Fibroblast of skin of left quadriceps (primary cell): ENCODE results near the gene TFF2.

Experiments
- DNase-seq, 2 experiments: peaks; one replicate each; pipeline ENCODE4 v3.0.0-alpha.2; 2013; ENCODE audit warnings: low read depth in 2 of 2

Gene TFF2

DNA sequence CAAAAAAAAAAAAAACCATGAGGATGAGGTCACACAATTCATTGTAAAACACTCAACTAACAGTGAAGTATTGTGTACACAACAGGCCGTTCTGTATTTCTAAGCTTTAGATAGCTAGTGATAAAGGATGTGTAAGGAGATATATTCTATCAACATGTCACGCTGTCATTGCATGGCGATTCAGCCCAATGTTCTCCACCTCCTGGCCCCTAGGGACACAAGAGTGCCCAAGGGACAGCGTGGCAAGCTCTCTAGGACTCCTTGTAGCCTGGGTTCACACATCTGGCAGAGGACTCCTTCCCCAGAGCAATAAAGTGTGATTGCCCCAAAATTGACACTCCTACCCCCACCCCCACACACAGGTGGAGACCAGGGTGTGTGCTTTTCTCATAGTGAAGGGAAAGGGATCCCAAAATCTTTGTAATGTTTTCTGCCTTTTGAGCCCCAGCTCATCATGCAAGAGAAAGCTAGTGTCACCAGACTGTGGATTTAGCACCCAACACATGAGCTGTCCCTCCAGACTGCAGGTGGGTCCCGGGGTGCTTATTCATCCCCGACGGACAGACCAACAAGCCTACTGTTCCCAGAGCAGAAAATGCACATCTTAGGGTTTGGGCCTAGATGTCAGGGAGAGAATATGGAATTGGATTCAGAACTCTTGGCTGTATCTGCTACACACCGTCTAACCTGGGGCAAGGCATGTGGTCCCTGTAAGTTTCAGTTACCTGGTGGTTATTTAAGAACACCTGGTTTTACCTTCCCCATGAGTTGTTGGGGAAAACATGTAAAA, 33.6 kb upstream of the TFF2 start:
- no peak for DNase-seq

DNA sequence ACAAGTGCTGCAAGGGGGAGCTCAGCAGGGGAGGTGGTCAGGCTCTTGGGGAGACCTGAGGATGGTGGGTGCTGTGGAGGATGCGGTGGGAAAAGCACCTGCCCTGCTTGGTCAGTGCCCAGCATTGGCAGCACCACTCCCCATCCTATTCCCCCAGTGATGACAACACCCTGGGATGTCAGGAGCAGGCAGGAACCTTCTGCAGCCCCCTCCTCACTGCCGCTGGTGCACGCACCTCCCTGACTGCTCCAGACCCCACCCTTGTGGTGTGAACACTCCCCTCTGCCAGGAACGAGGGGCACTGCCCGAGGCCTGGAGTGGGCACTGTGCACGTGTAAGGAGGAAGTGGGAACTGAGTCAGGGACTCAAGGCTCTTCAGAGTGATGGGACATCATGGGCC, 32.5 kb upstream of the TFF2 start:
- DNase-seq, result no peak

- no peak for DNase-seq
Measured at GRCh38 chr21:42382915-42383314, 32.1 kb upstream of the TFF2 start.

GRCh38 chr21:42381347-42381984, 30.7 kb upstream of the TFF2 start:
- DNase-seq, result no peak

DNA sequence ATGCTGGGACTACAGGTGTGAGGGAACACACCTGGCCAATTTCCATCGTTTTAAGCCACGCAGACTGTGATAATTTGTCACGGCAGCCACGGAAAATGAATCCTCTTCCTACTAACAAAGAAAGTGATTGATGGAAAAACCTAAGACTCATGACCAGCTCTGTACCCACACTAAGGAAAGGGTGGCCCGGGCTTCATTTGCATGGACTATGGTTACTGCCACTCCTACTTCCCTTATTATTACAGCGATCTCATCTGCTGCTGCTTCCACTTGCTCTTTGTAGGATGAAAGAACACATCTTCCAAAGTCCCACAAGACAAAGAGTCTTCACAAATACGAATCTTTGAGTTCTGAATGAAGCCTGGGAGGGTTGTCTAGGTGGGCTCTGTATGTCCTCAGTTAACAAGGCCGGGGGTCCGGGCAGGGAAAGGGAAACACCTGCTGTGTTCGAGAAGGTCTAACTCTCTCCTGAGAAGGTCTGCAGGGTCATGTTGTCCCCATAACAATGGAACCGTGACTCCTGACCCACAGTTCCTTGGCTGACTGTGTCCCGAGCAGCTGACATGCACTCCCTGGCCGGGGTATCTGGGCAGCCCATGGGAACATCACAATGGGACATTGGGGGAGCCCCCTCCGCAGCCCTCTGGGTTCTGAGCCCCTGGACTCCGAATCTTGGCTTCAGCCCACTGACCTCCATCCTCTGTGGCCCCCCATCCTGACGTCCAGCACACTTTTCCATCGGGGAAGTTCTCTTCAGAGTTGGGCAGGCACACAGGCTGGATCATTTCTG, 28.8 kb upstream of the TFF2 start:
- DNase-seq, result no peak

GRCh38 chr21:42378418-42378817, 27.6 kb upstream of the TFF2 start:
- no peak for DNase-seq

DNA sequence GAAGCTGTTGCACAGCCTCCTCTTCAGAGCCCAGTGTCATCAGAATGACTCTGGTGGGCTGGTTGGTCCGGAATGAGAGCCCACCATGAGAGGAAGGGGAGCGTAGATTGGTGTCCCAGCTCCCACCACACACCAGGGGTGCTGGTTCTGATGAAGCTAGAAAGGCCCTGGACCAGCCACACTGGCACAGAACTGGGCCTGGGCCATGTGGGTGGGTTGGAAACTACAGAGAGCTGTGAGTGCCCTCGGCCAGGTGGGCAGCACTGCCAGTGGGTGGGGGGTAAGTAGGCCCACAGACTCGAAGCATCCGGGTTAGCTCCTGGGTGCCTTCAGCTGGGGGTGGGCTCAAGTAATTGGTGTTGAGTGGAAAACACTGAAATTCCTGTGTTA, 27.2 kb upstream of the TFF2 start:
- DNase-seq, result no peak

DNA sequence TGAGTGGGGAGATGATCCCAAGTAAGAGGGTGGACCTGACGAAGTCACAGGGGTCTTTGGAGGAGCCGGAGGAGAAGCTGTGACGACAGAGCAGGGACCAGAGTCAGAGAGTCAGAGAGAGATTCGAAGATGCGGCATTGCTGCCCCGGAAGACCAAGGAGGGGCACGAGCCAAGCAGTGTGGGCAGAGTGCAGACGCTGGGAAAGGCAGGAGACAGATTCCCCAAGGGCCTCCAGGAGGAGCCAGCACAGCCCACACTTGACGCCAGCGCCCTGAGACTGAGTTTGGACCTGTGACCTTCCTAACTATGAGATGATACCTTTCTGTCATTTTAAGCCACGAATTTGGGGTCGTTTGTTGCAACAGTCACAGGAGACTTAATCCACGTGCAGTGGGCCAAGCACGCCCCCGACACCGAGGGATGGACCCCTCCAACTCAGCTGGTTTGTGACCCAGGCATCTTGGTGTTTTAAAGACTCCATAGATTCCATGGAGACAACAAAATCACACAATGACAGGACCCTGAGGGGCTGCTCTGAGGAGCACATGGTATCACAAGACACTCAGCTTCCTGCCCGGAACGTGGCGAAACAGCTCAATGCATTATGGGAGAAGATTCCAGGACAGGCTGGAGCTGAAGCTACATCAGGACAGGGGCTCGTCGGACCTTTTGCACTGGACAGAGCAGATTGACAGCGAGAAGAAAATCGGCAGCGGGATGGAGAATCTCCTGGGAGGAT, 26.6 kb upstream of the TFF2 start:
- DNase-seq, result no peak

DNA sequence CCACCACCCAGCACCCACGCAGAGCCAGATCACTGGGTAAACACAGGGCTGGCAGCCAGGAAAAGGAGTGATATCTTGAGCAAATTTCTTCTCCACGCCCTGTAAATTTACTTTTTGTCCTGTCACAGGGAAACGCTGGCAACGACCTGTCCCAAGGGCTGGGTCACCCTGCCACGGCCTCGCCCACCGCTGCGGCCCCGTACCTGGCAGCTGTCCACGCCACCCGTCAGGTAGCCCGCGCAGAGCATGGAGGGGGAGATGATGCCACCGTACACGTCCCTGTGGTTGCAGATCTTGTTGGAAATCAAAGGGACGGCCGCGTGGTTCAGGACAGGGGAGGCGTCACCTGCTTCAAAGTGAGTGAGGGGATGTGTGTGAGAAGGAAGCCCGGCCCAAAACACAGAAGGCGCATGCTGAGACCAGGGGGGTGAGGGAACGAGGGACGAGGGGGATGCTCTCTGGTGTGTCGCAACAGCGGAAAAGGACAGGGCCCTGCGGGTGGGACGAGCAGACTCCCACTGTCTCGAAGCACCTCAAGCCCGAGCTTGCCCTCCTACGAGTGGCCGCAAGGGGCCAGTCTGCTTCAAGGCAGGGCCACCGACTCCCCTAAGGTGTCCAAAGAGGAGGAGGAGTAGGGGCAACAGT, 25.7 kb upstream of the TFF2 start:
- no peak for DNase-seq

GRCh38 chr21:42375966-42376337, 25.2 kb upstream of the TFF2 start:
- DNase-seq, result no peak

DNA sequence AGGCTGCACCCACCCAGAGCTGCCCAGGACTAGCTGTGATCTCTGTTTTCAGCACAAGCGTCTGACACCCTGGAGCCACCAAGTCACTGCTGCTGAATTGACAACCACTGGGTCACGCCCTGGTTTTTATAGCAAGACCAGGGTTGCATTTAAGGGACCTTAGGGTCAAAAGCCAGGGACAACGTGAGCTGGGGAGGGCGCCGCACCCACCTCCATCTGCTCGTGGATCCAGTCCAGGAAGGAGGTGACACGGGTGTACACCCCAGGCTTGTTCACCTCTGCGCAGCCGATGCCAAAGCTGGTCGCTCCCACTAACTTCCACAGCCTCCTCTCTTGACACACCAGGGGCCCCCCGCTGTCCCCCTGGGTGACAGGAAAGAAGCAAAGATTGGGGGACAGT, 24.7 kb upstream of the TFF2 start:
- DNase-seq, result no peak

- no peak for DNase-seq
Measured at GRCh38 chr21:42374864-42375499, 24.2 kb upstream of the TFF2 start.

DNA sequence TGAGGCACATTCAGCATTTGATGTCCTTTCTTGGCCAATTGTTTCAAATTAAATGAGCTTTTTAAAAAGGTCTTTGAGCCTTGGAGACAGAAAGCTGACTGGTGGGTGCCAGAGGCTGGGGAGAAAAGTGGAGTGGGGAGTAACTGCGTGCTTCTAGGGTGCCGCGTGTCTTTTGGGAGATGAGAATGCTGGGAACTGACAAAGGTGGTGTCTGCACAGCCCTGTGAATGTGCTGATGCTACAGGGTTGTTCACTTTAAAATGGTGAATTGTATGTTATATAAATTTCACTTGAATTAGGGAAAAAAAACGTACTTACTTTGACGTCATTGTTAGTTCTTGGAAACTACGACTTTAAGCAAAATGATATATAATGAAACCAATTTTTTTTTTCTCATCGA, 23.7 kb upstream of the TFF2 start:
- no peak for DNase-seq

- DNase-seq, result no peak
Measured at GRCh38 chr21:42373908-42374455, 23.2 kb upstream of the TFF2 start.

DNA sequence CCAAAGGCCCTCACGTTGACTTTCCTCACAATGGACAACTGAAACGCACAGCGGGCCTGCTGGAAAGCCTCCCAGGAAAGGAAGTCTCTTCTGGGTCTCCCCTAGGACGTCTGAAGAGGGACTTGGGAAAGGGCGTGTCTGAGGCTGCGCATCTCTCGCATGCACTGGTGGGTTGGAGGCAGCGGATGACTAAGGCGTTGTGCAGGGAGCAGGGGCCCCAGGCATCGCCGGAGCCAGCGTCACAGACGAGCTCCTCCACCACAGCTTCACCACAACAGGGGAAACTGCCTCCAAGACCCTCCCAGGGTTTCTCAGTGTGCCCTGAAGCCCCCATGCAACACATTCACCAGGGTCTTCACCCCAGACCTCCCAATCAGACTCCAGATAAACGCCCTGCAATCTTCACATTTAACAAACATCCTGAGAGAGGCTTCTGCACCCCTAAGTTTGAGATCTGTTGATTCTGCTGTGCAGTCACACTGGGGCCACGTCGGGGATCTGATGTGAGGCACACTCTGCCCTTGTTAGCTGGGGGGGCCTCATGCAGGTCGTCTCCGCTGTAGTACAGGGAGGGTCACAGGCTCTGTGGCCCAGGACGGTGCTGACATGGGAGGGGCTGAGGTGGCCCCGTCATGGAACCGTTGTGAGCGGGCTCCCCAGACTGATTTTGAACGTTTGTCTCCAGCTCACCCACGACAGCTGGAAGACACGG, 22.6 kb upstream of the TFF2 start:
- DNase-seq, result no peak

DNA sequence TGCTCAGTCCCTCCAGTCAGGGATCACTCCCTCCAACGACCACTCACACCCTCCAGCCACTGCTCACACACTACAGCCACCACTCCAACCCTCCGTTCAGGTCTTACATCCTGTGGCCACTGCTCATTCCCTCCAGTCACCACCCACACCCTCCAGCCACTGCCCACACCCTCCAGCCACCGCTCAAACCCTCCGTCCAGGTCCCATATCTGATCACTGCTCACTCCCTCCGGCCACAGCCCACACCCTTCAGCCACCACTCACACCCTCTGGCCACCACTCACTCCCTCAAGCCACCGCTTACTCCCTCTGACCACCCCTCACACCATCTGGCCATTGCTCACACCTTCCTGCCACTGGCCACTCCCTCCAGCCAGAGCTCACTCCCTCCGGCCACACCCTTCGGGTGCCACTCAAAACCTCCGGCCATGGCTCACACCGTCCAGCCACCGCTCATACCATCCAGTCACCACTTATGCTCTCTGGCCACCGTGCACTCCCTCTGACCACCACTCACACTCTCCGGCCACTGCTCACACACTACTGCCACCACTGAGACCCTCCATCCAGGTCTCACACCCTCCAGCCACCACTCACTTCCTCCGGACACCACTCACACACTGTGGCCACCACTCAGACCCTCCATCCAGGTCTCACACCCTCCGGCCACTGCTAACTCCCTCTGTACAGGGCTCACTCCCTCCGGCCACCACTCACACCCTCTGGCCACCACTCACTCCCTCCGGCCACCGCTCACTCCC, 20.3 kb upstream of the TFF2 start:
- no peak for DNase-seq

DNA sequence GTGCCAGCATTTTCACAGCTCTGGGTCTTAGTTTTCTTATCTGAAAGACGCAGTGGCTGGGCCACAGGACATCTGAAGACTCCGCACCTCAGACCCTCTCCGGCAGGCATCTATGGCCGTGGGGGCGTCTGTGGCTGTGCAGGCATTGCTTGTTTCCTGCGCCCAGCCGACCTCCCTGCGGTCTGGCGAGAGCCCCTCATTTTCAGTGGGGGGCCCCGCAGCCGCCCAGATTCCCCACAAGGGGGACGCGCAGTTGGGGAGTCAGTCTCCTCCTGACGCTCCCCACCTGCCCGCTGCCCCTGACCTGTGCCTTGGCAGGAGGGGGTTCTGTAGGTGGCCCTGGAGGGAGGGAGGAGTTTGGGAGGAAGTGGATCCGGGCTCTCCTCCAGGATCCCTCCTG, 19.0 kb upstream of the TFF2 start:
- DNase-seq, result no peak

- no peak for DNase-seq
Measured at GRCh38 chr21:42367367-42368165, 16.8 kb upstream of the TFF2 start.
